IgD-negative memory B cell (primary cell): ENCODE measurements around the gene CRP. TPM values are rescaled to one million over a fixed set of nuclear protein-coding genes. Genes with fewer than 3 reads are reported as not detected.
A peak's percentile ranks its signal among the peaks of the same experiment; 100 is the strongest.
"Not testable (repeated sequence)": the region's sequence is repeated elsewhere in the genome, so short reads cannot be mapped to it uniquely, and the experiment has no call there.

Experiments used
- H3K27ac Mint-ChIP-seq, 3 donors: one replicate each; pipeline ENCODE4 v1.8.0; 2020 to 2022; ENCODE audit warnings: mild to moderate bottlenecking in 3 of 3, mixed read lengths in 3 of 3, moderate library complexity in 1 of 3
- H3K27me3 Mint-ChIP-seq: one replicate; pipeline ENCODE4 v1.8.0; 2021; ENCODE audit warnings: mixed read lengths
- H3K36me3 Mint-ChIP-seq: one replicate; pipeline ENCODE4 v1.8.0; 2020; ENCODE audit warnings: mild to moderate bottlenecking, mixed read lengths
- H3K4me1 Mint-ChIP-seq, 3 donors: one replicate each; pipeline ENCODE4 v1.8.0; 2020 to 2022; ENCODE audit warnings: mixed read lengths in 3 of 3, mild to moderate bottlenecking in 1 of 3
- H3K4me3 Mint-ChIP-seq, 4 donors: one replicate each; pipeline ENCODE4 v1.8.0; 2020 to 2022; ENCODE audit warnings: mild to moderate bottlenecking in 4 of 4, mixed read lengths in 4 of 4, moderate library complexity in 3 of 4
- H3K9me3 Mint-ChIP-seq, 3 donors: one replicate each; pipeline ENCODE4 v1.8.0; 2020 to 2021; ENCODE audit warnings: mixed read lengths in 3 of 3, mild to moderate bottlenecking in 1 of 3
- polyA plus RNA-seq: library from polyadenylated mRNA; unstranded; fragments of 300-500 nt; fragmentation: Illumina TruSeq; gene quantifications from one replicate; pipeline ENCODE4 v1.2.3, GENCODE V29; 2021

Gene CRP, protein sequence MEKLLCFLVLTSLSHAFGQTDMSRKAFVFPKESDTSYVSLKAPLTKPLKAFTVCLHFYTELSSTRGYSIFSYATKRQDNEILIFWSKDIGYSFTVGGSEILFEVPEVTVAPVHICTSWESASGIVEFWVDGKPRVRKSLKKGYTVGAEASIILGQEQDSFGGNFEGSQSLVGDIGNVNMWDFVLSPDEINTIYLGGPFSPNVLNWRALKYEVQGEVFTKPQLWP
- not detected for polyA plus RNA-seq

DNA sequence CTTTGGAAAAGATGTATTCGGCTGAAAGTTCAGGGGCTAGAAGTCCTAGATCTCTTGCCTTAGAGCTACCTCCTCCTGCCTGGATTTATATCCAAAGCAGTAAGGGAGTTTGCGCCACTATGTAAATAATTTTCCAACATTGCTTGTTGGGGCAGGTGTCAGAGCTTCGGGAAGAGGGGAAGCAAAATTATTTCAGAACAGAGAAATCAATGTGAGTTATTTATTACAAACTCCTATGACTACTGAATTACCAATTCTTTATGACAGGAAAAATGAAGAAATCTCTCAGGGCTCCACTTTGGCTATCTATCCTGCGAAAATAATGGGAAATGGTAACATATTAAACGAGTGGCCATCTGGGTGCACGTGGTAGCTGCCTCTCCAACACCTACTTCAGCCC is at the start of gene CRP:
TSS of gene CRP (minus strand) at position 61 of the 400 bp plus-strand sequence. CDS start 104 bp downstream, outside the sequence.
- peaks cover 0 to 2% (median 0%) of the 10 kb centered on the region in 3 donors for H3K4me1 Mint-ChIP-seq
- H3K27me3 Mint-ChIP-seq = peaks cover 9% of the 10 kb centered on the region
- H3K27ac Mint-ChIP-seq = peak within 1 kb of the TSS in 1 of 3 donors; percentile 25
- H3K9me3 Mint-ChIP-seq = peaks cover 8 to 16% (median 10%) of the 10 kb centered on the region in 3 donors
- peaks cover 4% of the 10 kb centered on the region for H3K36me3 Mint-ChIP-seq
- H3K4me3 Mint-ChIP-seq = no peak within 1 kb of the TSS

DNA sequence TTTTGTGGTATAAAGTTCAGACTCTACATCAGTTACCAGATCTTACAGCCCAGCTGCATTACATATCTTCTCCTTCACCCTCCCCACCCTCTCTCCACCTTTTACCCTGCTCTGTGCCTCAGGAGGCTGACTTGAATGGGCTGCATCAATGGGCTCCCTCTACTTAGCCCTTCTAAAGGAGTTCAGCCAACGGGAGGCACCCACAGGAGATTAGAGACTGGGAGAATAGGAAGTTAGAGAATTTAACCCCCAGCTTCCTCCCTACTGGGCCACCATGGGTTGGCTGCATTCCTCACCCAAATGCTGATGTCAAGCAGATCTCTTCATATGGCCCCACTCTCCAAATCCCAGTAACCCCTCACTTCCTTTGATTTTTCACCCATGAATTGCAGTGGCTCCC is 49.3 kb upstream of the CRP start:
- Mint-ChIP-seq H3K36me3 (no peaks in the 10 kb centered on the region), H3K9me3 (peaks cover 0 to 1% (median 0%) of the 10 kb centered on the region in 3 donors), H3K4me1 (no peaks in the 10 kb centered on the region), H3K27ac (no peak overlapping the region), H3K27me3 (peaks cover 6% of the 10 kb centered on the region), H3K4me3 (no peak overlapping the region)

DNA sequence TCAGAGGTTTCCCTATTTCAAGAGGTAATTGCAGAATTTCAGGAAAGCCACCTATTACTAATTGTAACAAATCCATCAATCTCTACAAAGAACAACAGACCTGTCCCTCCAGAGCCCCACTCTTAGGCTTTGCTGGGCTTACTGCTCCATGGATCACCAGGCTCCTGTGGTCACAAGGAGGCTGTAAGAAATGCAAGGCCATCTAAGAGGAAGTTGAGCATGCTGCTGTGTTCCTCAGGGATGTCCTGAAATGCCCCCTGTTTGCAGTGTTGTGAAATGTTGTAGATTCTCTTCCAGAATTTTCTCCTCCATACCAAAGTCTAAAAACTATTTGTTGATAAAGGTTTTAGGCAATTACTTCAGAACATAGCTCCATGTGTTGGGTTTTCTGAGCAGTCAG is 42.0 kb upstream of the CRP start:
- H3K9me3 Mint-ChIP-seq = peaks cover 0 to 2% (median 0%) of the 10 kb centered on the region in 3 donors
- no peaks in the 10 kb centered on the region for H3K36me3 Mint-ChIP-seq
- H3K4me3 Mint-ChIP-seq = no peak overlapping the region
- H3K4me1 Mint-ChIP-seq = no peaks in the 10 kb centered on the region
- H3K27me3 Mint-ChIP-seq = peaks cover 2% of the 10 kb centered on the region
- H3K27ac Mint-ChIP-seq = no peak overlapping the region

DNA sequence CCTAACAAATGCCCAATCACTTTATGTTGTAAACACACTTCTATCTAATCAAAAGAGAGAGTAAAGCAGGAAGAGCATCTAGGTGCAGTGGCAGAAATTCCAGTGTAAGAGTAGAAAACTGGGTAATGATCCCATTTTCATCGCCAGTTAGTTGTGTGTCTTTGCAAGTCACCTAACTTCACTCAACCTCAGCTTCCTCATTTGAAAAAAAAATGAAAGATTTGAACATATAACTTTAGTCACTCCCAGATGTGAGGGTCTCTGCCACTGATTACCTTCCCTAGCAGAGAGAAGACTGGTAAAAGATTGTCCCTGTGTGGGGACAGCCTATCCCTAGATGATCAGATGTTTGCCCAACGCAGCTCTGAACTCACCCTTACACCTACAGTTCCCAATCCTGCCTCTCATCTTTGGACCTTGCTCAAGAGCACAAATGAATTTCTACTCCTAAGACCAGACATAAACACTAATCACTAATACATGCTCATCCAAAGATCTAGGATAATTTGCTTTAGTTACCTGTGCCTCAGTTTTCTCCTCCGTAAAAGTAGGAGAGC is 41.1 kb upstream of the CRP start:
- H3K36me3 Mint-ChIP-seq = no peaks in the 10 kb centered on the region
- no peak overlapping the region for H3K27ac Mint-ChIP-seq
- H3K4me3 Mint-ChIP-seq = no peak overlapping the region
- H3K9me3 Mint-ChIP-seq = peaks cover 0 to 2% (median 0%) of the 10 kb centered on the region in 3 donors
- H3K27me3 Mint-ChIP-seq = peaks cover 2% of the 10 kb centered on the region
- H3K4me1 Mint-ChIP-seq = no peaks in the 10 kb centered on the region

DNA sequence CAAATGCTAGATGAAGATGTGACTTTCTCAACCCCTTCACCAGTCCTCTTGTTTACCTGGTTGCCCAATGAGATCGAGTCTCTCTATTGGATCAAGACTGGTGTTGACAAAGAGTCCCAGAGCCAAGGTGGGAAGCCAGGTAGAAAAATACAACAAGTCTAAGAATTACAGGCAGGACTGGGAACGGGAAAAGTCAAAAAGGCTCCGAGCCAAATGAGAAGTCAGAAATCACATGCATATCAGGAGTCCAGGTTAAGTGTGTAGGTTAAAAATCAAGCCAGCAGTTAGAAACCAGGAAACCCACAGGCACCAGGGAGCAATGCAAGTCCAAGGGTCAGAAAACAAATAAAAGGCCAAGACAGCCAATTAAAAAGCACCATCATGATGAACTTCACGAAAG is 39.0 kb upstream of the CRP start:
- peaks cover 2% of the 10 kb centered on the region for H3K27me3 Mint-ChIP-seq
- H3K4me3 Mint-ChIP-seq = no peak overlapping the region
- H3K36me3 Mint-ChIP-seq = no peaks in the 10 kb centered on the region
- H3K9me3 Mint-ChIP-seq = peaks cover 0 to 2% (median 0%) of the 10 kb centered on the region in 3 donors
- no peak overlapping the region for H3K27ac Mint-ChIP-seq
- no peaks in the 10 kb centered on the region for H3K4me1 Mint-ChIP-seq

DNA sequence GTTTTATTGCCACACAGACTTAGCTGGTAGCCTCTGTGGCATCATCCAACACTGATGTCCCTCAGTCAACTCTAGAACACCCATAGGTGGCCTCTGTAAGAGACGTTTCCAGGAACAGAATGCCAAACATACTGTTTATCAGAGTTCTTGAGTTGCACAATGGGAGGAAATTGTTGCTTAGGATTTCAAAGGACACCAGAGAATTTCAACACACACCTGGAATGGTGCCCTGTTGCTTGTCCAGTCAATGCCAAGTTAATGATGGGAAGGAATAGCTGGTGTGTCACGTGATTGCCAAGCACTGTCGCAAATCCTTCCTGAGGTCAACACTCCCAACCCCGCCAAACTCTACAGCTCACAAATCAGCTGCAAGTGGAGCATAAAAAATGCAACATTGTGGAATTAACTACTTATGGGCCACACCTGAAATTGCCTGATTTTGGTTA is 37.8 kb upstream of the CRP start:
- Mint-ChIP-seq H3K27ac (no peak overlapping the region), H3K36me3 (no peaks in the 10 kb centered on the region), H3K9me3 (no peaks in the 10 kb centered on the region), H3K4me1 (no peaks in the 10 kb centered on the region), H3K4me3 (no peak overlapping the region), H3K27me3 (peaks cover 2% of the 10 kb centered on the region)

DNA sequence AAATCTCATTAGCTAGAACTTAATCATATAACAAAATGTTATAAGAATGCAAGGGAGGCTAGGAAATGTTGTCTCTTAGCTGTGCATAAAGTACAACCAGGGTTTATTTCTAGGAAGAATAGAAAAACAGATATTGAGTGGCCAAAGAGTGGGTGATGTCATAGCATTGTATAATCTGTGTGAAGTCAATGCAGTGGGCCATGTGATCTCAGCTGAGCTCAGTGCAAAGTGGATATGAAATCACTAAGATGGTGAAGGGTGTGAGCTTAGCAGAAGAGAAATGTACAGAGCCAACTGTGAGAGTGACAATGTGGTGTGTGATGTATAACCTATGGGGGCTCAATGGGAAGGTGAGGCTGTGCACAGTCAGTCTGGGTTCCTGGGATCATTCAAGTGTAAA is 36.6 kb upstream of the CRP start:
- peaks cover 2% of the 10 kb centered on the region for H3K27me3 Mint-ChIP-seq

DNA sequence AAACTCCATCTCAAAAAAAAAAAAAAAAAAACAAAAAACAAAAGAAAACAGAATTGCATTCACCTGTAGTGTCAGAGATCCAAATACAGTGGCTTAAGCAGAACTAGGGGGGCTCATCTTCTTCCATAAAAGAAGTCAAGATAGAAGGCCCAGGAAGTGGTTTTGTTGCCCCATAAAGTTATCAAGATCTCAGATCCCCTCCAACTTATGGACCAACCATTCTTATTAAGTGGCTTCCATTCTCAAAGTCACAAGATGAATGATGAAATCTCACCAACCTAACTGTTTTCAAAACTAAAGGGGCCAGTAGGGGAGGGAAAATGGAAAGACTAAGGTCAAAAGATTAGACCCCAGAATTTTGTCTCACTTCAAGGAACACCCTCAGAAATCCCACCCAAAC is 36.2 kb upstream of the CRP start:
- H3K4me1 Mint-ChIP-seq = no peaks in the 10 kb centered on the region
- H3K27ac Mint-ChIP-seq = no peak overlapping the region
- no peaks in the 10 kb centered on the region for H3K36me3 Mint-ChIP-seq
- H3K27me3 Mint-ChIP-seq = peaks cover 2% of the 10 kb centered on the region
- no peak overlapping the region for H3K4me3 Mint-ChIP-seq
- H3K9me3 Mint-ChIP-seq = no peaks in the 10 kb centered on the region

More for the DNA sequence above, 36.6 kb upstream of the CRP start:
- Mint-ChIP-seq H3K27ac (no peak overlapping the region), H3K4me1 (no peaks in the 10 kb centered on the region), H3K9me3 (no peaks in the 10 kb centered on the region), H3K4me3 (no peak overlapping the region), H3K36me3 (no peaks in the 10 kb centered on the region)

DNA sequence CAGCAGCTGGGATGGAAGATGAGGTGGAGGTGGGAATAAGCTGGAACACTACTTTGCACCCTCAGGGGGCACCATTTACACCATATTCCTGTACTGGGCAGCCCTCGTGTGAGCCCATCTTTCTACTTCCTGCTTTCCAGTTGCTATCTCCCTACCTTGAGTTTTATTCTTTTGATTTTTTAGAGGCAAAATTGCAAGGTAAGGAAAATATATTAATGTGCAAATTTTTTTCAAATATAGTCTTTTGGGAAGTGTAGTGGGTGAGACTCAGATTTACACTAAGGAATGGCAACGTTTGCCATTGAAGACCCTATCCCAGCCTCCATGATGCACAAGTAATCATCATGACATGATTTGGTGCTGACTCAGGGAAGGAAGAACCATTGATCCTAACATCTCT is 35.2 kb upstream of the CRP start:
- H3K9me3 Mint-ChIP-seq = no peaks in the 10 kb centered on the region
- no peaks in the 10 kb centered on the region for H3K36me3 Mint-ChIP-seq
- H3K27ac Mint-ChIP-seq = no peak overlapping the region
- peaks cover 2% of the 10 kb centered on the region for H3K27me3 Mint-ChIP-seq
- no peaks in the 10 kb centered on the region for H3K4me1 Mint-ChIP-seq
- H3K4me3 Mint-ChIP-seq = no peak overlapping the region

DNA sequence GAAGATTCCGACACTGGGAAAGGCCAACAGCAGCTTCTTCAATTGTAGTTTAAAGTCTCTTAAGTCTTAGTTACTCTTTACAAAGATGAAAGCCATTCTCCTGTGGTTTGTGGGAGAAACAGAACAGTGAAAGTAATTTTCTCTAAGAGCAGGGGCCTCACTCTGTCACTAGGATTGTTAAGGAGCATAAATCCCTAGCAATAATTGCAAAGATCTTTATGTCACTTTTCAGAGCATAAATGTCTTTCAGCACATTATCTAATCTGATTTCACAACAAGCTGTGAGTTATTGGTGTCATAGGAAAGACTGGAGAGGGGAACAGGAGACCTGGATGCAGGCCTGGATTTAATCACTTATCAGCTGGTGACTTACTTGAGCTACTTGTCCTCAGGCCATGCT is 34.0 kb upstream of the CRP start:
- Mint-ChIP-seq H3K4me3 (no peak overlapping the region), H3K36me3 (no peaks in the 10 kb centered on the region), H3K9me3 (no peaks in the 10 kb centered on the region)

DNA sequence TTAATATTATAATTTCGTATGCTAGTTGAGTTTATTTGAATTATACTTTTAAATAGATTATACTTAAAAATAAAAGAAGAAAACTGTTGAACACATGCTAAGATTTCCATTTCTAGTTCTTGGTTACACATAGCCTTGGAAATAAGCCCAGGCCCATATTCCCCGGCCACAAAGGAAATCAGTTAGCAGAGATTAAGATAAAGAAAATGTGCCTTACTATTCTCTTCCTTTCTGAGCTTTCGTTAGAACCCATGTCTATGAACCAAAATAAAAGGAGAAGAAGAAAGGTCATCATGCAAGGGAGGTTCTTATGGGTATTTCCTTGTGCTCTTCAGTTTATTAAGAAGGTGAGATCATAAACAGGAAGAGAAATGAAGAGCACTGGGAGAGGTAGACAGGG is 32.3 kb upstream of the CRP start:
- Mint-ChIP-seq H3K9me3 (peaks cover 0 to 4% (median 0%) of the 10 kb centered on the region in 3 donors), H3K27ac (no peak overlapping the region), H3K4me1 (peaks cover 0 to 2% (median 0%) of the 10 kb centered on the region in 3 donors), H3K36me3 (no peaks in the 10 kb centered on the region), H3K4me3 (no peak overlapping the region), H3K27me3 (peaks cover 7% of the 10 kb centered on the region)

More for the DNA sequence above, 34.0 kb upstream of the CRP start:
- Mint-ChIP-seq H3K27me3 (no peaks in the 10 kb centered on the region), H3K27ac (no peak overlapping the region), H3K4me1 (peaks cover 0 to 2% (median 0%) of the 10 kb centered on the region in 3 donors)

DNA sequence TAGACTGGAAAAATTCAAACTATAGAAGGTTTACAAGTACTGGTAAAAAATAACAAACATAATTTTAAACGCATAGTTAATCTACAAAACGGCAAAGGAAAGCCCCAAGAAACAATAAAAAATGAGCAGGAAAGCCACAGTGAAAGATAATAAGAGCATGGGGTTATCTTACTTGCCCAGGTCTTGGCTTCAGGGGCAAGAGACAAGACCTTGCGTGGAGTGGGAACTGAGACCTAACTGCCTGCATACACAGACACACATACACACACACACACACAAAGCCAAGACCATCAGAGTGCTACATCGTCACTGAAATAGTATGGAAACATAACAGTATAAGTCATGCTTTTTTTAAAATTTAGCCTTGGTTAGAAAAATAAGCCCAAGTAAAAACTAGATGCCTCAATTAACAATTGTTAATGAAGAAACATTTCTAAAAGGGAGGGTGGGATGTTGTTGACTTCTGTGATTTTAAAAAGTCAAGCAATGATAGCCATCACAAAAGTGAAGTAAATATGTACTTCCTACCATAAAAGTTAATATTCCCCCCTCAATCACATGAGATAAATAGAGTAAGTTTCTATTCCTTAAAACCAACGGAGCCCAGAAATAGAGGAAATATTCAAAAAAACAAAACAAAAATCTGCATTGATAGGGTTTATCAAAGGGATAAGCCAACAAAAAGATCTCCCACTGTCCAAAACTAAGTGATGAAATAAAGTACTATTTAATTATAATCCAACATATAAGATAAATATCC is 29.4 kb upstream of the CRP start:
- Mint-ChIP-seq H3K36me3 (no peaks in the 10 kb centered on the region), H3K4me3 (no peak overlapping the region), H3K9me3 (peaks cover 2 to 4% (median 2%) of the 10 kb centered on the region in 3 donors), H3K27ac (no peak overlapping the region), H3K4me1 (peaks cover 0 to 2% (median 0%) of the 10 kb centered on the region in 3 donors), H3K27me3 (peaks cover 7% of the 10 kb centered on the region)

DNA sequence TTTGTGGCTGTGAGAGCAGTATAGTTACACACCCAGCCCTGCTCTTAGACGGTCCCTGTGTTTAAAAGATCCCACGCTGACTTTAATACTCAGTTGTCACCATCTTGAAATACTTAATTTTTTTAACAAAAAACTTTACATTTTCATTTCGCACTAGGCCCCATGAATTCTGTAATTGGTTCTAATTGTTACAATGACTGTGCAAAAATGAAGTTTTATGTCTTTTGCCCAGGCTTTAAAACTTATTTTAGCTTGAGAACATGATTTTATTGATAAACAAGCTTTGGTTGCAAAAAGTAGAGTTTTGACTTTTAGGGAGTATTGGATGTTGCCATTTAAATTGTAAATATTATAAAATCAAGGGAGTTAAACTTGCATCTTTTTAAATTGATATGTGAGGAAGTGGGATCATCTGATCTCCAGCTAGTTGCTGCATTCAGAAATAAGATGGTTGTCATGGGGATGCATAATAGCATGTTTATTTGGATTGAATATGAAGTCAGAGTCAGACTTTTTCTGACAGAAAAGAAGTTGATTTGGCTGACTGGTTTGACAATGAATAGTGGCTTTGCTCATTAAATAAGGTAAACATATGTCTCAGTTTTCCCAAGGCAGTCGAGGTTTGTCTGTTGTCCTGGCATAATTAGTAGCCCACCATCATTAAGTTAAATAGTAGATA is 23.0 kb upstream of the CRP start:
- Mint-ChIP-seq H3K27ac (no peak overlapping the region), H3K4me1 (no peaks in the 10 kb centered on the region), H3K27me3 (peaks cover 9% of the 10 kb centered on the region), H3K9me3 (peaks cover 2 to 4% (median 2%) of the 10 kb centered on the region in 3 donors), H3K4me3 (no peak overlapping the region), H3K36me3 (no peaks in the 10 kb centered on the region)

DNA sequence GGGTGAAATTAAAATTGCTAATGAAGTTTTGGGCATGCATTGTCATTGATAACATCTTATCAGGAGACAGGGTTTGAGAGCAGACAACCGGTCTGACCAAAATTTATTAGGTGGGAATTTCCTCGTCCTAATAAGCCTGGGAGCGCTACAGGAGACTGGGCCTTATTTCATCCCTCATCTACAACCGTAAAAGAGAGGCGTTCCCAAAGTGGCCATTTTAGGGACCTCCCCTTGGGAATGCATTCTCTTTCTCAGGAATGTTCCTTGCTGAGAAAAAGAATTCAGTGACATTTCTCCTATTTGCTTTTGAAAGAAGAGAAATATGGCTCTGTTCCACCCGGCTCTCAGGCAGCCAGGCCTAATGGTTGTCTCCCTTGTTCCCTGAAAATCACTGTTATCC is 8.8 kb upstream of the CRP start:
- H3K27ac Mint-ChIP-seq, H3K36me3 Mint-ChIP-seq, H3K4me1 Mint-ChIP-seq: not testable (repeated sequence)
- H3K27me3 Mint-ChIP-seq = peaks cover 11% of the 10 kb centered on the region
- peak overlapping the region in 1 of 4 donors; percentile 32 for H3K4me3 Mint-ChIP-seq
- H3K9me3 Mint-ChIP-seq = peaks cover 12 to 29% (median 17%) of the 10 kb centered on the region in 3 donors

DNA sequence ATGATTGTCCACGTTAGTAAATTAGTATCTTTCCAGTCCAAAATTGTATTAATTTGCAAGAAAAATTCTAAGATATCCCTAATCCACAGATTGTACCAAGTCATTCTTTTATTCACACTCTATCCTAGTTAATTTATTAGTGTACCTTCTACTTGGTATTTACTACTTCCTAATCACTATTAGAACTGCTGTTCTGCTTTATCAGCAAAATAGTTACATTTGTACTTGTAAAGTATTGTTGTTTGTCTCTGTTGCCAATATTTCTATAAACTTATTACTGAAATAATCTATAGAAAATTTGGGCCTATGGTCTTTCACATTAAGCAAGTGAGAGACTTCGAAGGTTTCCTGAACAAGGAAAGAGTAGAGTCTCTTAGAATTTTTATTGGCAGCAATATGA is 5.6 kb upstream of the CRP start:
- Mint-ChIP-seq H3K27ac (peak overlapping the region in 1 of 3 donors; percentile 75), H3K27me3 (peaks cover 11% of the 10 kb centered on the region), H3K4me3 (no peak overlapping the region), H3K4me1 (peaks cover 0 to 2% (median 0%) of the 10 kb centered on the region in 3 donors), H3K36me3 (peaks cover 5% of the 10 kb centered on the region), H3K9me3 (peaks cover 18 to 29% (median 25%) of the 10 kb centered on the region in 3 donors)
